GM12891 (cell line): ENCODE results near the gene KHDC1.

ENCODE experiments used
- POLR2A ChIP-seq: IDR thresholded peaks from 2 replicates; pipeline ENCODE4 v1.6.1; 2011; ENCODE audit warnings: low read depth, low read length, control low read depth
- POLR2AphosphoS5 ChIP-seq: IDR thresholded peaks from 2 replicates; pipeline ENCODE4 v1.6.1; 2011; ENCODE audit warnings: low read depth, low read length, control low read depth
- SPI1 ChIP-seq: IDR thresholded peaks from 2 replicates; pipeline ENCODE4 v1.6.1; 2011; ENCODE audit warnings: low read depth, low read length, control low read depth
- TAF1 ChIP-seq: IDR thresholded peaks from 2 replicates; pipeline ENCODE4 v1.6.1; 2011; ENCODE audit warnings: low read depth, low read length, control low read depth

DNA sequence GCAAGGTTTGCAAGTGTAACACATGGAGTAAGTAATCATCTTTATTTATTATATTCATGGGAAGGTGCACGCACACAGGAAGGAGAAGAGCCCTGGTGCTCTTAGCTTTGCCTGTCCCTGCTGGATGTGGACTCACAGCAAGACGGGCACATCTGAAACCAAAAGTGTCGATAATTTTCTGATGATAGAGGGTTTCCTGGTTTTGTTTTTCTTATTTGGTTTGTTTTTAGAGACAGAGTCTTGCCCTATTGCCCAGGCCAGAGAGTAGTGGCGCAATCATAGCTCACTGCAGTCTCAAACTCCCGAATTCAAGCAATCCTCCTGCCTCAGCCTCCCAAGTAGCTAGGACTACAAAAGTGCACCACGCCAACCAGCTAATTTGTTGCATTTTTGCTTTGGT lies 29.9 kb downstream of the KHDC1 start:
- TF ChIP-seq POLR2A (no peak), POLR2AphosphoS5 (no peak), SPI1 (no peak), TAF1 (no peak)
